GM23338 (cell line): ENCODE data around the gene UBQLN1. TPM values are rescaled to one million over a fixed set of nuclear protein-coding genes. Genes with fewer than 3 reads are reported as not detected.
A peak's percentile ranks its signal among the peaks of the same experiment; 100 is the strongest.

ENCODE experiments used
- ATAC-seq: fragments of 200-7000 bp; cut with Tn5 transposase; 3 replicates; pipeline ENCODE4 v1.9.1; 2020
- DNase-seq: peaks from one replicate; pipeline ENCODE4 v3.0.0-alpha.2; 2015; ENCODE audit warnings: low spot score
- H2AFZ ChIP-seq: fragments of 200-600 bp; sonication (generic); 2 replicates; pipeline ENCODE4 v1.8.0; 2016; ENCODE audit warnings: antibody characterized with exemption, mild to moderate bottlenecking, moderate library complexity
- H3F3A ChIP-seq: fragments of 200-600 bp; sonication (generic); replicated peaks from 2 replicates; pipeline ENCODE4 v1.8.0; 2017; ENCODE audit warnings: antibody characterized with exemption, mixed run types, low read depth
- H3K27ac ChIP-seq: fragments of 200-600 bp; sonication (generic); 2 replicates; pipeline ENCODE4 v1.6.1; 2016; ENCODE audit warnings: low read depth
- H3K27me3 ChIP-seq: fragments of 200-600 bp; sonication (generic); 2 replicates; pipeline ENCODE4 v1.8.0; 2016; ENCODE audit warnings: mild to moderate bottlenecking, mixed run types, moderate library complexity; ENCODE audit not compliant: insufficient read depth
- H3K36me3 ChIP-seq: fragments of 200-600 bp; sonication (generic); 2 replicates; pipeline ENCODE4 v1.8.0; 2016; ENCODE audit warnings: mild to moderate bottlenecking; ENCODE audit not compliant: insufficient read depth
- H3K4me1 ChIP-seq: fragments of 200-600 bp; sonication (generic); 2 replicates; pipeline ENCODE4 v1.8.0; 2016; ENCODE audit warnings: mild to moderate bottlenecking, moderate library complexity; ENCODE audit not compliant: insufficient read depth
- H3K4me2 ChIP-seq: fragments of 200-600 bp; sonication (generic); 2 replicates; pipeline ENCODE4 v1.7.1; 2017; ENCODE audit warnings: mixed run types
- H3K4me3 ChIP-seq: fragments of 200-600 bp; sonication (generic); 2 replicates; pipeline ENCODE4 v1.6.1; 2016; ENCODE audit warnings: mixed run types
- H3K79me2 ChIP-seq: fragments of 200-600 bp; sonication (generic); replicated peaks from 2 replicates; pipeline ENCODE4 v1.8.0; 2017; ENCODE audit warnings: mild to moderate bottlenecking; ENCODE audit not compliant: insufficient read depth
- H3K9me2 ChIP-seq: fragments of 200-600 bp; sonication (generic); 2 replicates; pipeline ENCODE4 v1.8.0; 2017; ENCODE audit not compliant: insufficient read depth
- H4K20me1 ChIP-seq: fragments of 200-600 bp; sonication (generic); replicated peaks from 2 replicates; pipeline ENCODE4 v1.8.0; 2017; ENCODE audit warnings: mild to moderate bottlenecking; ENCODE audit not compliant: insufficient read depth
- H3K27ac Mint-ChIP-seq: 2 replicates; pipeline ENCODE4 v1.8.0; 2020; ENCODE audit warnings: inconsistent platforms, mild to moderate bottlenecking, moderate library complexity, mixed read lengths
- H3K27me3 Mint-ChIP-seq: 3 replicates; pipeline ENCODE4 v1.8.0; 2022; ENCODE audit warnings: low read depth, mild to moderate bottlenecking, moderate library complexity, mixed read lengths, inconsistent platforms; ENCODE audit not compliant: insufficient read depth, poor library complexity
- H3K36me3 Mint-ChIP-seq: 3 replicates; pipeline ENCODE4 v1.8.0; 2021; ENCODE audit warnings: low read depth, mild to moderate bottlenecking, inconsistent platforms, moderate library complexity, mixed read lengths
- H3K4me1 Mint-ChIP-seq: 3 replicates; pipeline ENCODE4 v1.8.0; 2020; ENCODE audit warnings: mild to moderate bottlenecking, inconsistent platforms, mixed read lengths
- H3K4me3 Mint-ChIP-seq: 3 replicates; pipeline ENCODE4 v1.8.0; 2021; ENCODE audit warnings: moderate library complexity, mild to moderate bottlenecking, inconsistent platforms, mixed read lengths
- H3K9me3 Mint-ChIP-seq: 3 replicates; pipeline ENCODE4 v1.8.0; 2020; ENCODE audit warnings: moderate library complexity, mild to moderate bottlenecking, inconsistent platforms, mixed read lengths
- CREB1 ChIP-seq: fragments of 250-450 bp; sonication (Bioruptor Pico); IDR thresholded peaks from 2 replicates; pipeline ENCODE4 v1.5.0; 2020; ENCODE audit warnings: low read depth, mild to moderate bottlenecking, moderate library complexity
- CTCF ChIP-seq, 2 experiments: fragments of 200-600 bp in 1 of 2; sonication (generic) in 1 of 2; conservative IDR thresholded peaks; 2 replicates each; pipeline versions ENCODE4 v1.5.1 to v1.6.1; 2016 to 2017; ENCODE audit warnings: antibody characterized with exemption in 2 of 2, low read depth in 2 of 2, mild to moderate bottlenecking in 2 of 2, moderate library complexity in 1 of 2
- ETS1 ChIP-seq: IDR thresholded peaks from 2 replicates; pipeline ENCODE4 v1.6.1; 2016; ENCODE audit warnings: antibody characterized with exemption
- EZH2 ChIP-seq: fragments of 200-600 bp; sonication (generic); IDR thresholded peaks from one replicate; pipeline ENCODE4 v1.8.0; 2017; ENCODE audit warnings: antibody characterized with exemption, mild to moderate bottlenecking, low read depth; ENCODE audit not compliant: unreplicated experiment
- EZH2phosphoT487 ChIP-seq: fragments of 200-600 bp; sonication (generic); IDR thresholded peaks from one replicate; pipeline ENCODE4 v1.8.1; 2018; ENCODE audit warnings: antibody characterized with exemption; ENCODE audit not compliant: unreplicated experiment
- JUNB ChIP-seq: IDR thresholded peaks from one replicate; pipeline ENCODE4 v1.6.1; 2016; ENCODE audit warnings: antibody characterized with exemption; ENCODE audit not compliant: unreplicated experiment
- NANOG ChIP-seq: IDR thresholded peaks from 2 replicates; pipeline ENCODE4 v1.6.1; 2016; ENCODE audit warnings: antibody characterized with exemption, borderline replicate concordance
- POLR2AphosphoS5 ChIP-seq: IDR thresholded peaks from 2 replicates; pipeline ENCODE4 v1.6.1; 2016; ENCODE audit warnings: antibody characterized with exemption, low read depth
- long read RNA-seq: library from polyadenylated mRNA; unstranded; transcript quantifications from one replicate; pipeline ENCODE4 v2.0.0, GENCODE V29; 2020; ENCODE audit not compliant: unreplicated experiment
- polyA plus RNA-seq: library from polyadenylated mRNA; unstranded; fragments of >200 nt; fragmentation: Nextera tagmentation; extraction: Ambion mirVana; gene quantifications from 2 replicates; pipeline ENCODE4 v1.2.1, GENCODE V29; 2016
- total RNA-seq: library from RNA; depleted of rRNA; stranded (reverse); fragments of >200 nt; shearing (Covaris generic); gene quantifications from 2 replicates; pipeline ENCODE4 v1.2.3, GENCODE V29; 2014; rRNA removed
- TF ChIP-seq, protein P1 (sequence below): IDR thresholded peaks from one replicate; pipeline ENCODE4 v1.6.1; 2018; ENCODE audit warnings: antibody characterized with exemption; ENCODE audit not compliant: unreplicated experiment

UBQLN1 gene
- total RNA-seq (155 and 168 TPM in 2 replicates), polyA plus RNA-seq (78.2 and 90.5 TPM in 2 replicates)
- long read RNA-seq, full-length matches to known transcripts = 9 of 20 reads
- long read RNA-seq, partial matches to known transcripts = 5 of 20 reads
- long read RNA-seq, other reads (novel, unspliced or antisense) = 6 of 20 reads

DNA sequence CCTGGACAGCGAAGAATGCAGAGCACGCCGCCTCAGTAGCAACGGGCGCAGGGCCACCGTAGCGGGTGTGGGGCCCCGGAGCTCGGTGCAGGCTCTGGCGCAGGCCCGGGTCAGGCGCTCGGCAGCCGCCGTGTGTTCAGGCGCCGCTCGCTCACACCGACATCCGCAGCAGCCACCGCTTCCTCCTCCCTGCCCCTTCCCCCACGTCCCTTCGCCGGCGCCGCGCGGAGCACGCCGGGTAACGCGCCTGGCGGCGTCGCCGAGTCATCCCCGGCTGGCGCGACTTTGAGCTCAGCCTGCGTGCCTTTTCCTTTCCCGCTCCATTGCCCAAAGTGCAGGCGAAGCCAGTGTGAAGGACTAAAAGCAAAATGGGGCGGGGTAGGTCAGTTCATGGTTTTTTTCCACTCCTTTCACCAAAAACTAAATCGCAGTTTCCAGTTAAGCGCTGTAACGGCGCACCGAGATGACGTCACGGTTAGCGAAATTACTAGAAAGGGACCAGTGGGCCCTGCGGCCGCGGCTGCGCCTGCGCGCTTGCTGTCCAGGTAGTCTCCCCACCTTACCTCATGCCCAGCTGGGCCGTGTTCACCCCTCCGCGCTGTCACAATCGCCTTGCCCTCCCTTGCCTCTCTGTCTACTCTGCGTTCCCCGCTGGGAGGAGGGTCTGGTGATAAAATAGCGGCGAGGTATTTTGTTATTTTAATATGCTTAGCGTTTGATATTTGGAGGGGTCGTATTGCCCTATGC is at the start of gene UBQLN1:
Gene UBQLN1 (minus strand): TSS at position 191 of the 747 bp plus-strand sequence. CDS start 279 bp downstream, outside the sequence.
- Histone ChIP-seq H3K4me3 (peak within 1 kb of the TSS; percentile 65), H3K27ac (peak within 1 kb of the TSS; percentile 92), H3K79me2 (peaks cover 44% of the 10 kb centered on the region), H3F3A (no peaks in the 10 kb centered on the region), H3K4me1 (no peaks in the 10 kb centered on the region; the same call in 1 of the 2 replicates), H2AFZ (peak within 1 kb of the TSS; percentile 90), H3K9me2 (no peaks in the 10 kb centered on the region), H4K20me1 (peaks cover 25% of the 10 kb centered on the region), H3K27me3 (no peaks in the 10 kb centered on the region), H3K4me2 (peak within 1 kb of the TSS; percentile 75), H3K36me3 (no peaks in the 10 kb centered on the region)
- TF ChIP-seq POLR2AphosphoS5 (peak; percentile 89), CREB1 (CRISPR knock-in tag) (peak; percentile 98), NANOG (no peak), EZH2phosphoT487 (no peak), ETS1 (peak; percentile 20; the same call in 1 of the 2 replicates)
- Mint-ChIP-seq H3K9me3 (peaks cover 2% of the 10 kb centered on the region; the same call in 2 of the 3 replicates), H3K27me3 (no peaks in the 10 kb centered on the region), H3K27ac (peak within 1 kb of the TSS; percentile 100), H3K36me3 (peaks cover 26% of the 10 kb centered on the region; the same call in 2 of the 3 replicates), H3K4me3 (peak within 1 kb of the TSS; percentile 87), H3K4me1 (peaks cover 13% of the 10 kb centered on the region)
- DNase-seq (peak; percentile 96), ATAC-seq (peak; percentile 84)

- no peaks in the 10 kb centered on the region for H3K36me3 ChIP-seq
- H3K9me3 Mint-ChIP-seq = no peaks in the 10 kb centered on the region
These were observed 46.7 kb upstream of the UBQLN1 start for GRCh38 chr9:83754383-83754977.

More at GRCh38 chr9:83754383-83754977, 46.7 kb upstream of the UBQLN1 start:
- no peaks in the 10 kb centered on the region for H3K4me1 ChIP-seq
- no peak overlapping the region for H2AFZ ChIP-seq
- ATAC-seq (no peak), DNase-seq (no peak)
- H3K27me3 ChIP-seq = no peaks in the 10 kb centered on the region
- no peaks in the 10 kb centered on the region for H3K79me2 ChIP-seq
- no peak overlapping the region for H3K4me2 ChIP-seq
- no peaks in the 10 kb centered on the region for H3K9me2 ChIP-seq
- no peak overlapping the region for H3K4me3 ChIP-seq
- no peak for TF ChIP-seq CTCF (conservative IDR thresholded peaks at IDR 0.05; ENCODE audit: low read depth in 2 of 2)
- no peak for TF ChIP-seq EZH2
- TF ChIP-seq NANOG = no peak
- TF ChIP-seq ETS1 = no peak
- TF ChIP-seq EZH2phosphoT487 = no peak
- no peak for TF ChIP-seq JUNB
- TF ChIP-seq, protein P1, sequence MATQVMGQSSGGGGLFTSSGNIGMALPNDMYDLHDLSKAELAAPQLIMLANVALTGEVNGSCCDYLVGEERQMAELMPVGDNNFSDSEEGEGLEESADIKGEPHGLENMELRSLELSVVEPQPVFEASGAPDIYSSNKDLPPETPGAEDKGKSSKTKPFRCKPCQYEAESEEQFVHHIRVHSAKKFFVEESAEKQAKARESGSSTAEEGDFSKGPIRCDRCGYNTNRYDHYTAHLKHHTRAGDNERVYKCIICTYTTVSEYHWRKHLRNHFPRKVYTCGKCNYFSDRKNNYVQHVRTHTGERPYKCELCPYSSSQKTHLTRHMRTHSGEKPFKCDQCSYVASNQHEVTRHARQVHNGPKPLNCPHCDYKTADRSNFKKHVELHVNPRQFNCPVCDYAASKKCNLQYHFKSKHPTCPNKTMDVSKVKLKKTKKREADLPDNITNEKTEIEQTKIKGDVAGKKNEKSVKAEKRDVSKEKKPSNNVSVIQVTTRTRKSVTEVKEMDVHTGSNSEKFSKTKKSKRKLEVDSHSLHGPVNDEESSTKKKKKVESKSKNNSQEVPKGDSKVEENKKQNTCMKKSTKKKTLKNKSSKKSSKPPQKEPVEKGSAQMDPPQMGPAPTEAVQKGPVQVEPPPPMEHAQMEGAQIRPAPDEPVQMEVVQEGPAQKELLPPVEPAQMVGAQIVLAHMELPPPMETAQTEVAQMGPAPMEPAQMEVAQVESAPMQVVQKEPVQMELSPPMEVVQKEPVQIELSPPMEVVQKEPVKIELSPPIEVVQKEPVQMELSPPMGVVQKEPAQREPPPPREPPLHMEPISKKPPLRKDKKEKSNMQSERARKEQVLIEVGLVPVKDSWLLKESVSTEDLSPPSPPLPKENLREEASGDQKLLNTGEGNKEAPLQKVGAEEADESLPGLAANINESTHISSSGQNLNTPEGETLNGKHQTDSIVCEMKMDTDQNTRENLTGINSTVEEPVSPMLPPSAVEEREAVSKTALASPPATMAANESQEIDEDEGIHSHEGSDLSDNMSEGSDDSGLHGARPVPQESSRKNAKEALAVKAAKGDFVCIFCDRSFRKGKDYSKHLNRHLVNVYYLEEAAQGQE = no peak
- H3F3A ChIP-seq = no peaks in the 10 kb centered on the region
- H3K36me3 Mint-ChIP-seq = no peaks in the 10 kb centered on the region
- H3K27me3 Mint-ChIP-seq = no peaks in the 10 kb centered on the region
- H4K20me1 ChIP-seq = no peaks in the 10 kb centered on the region
- H3K4me1 Mint-ChIP-seq = no peaks in the 10 kb centered on the region
- no peak overlapping the region for H3K27ac Mint-ChIP-seq
- no peak overlapping the region for H3K4me3 Mint-ChIP-seq
- no peak overlapping the region for H3K27ac ChIP-seq
